Measurements from ENCODE around the gene IL4I1.

Gene IL4I1

GRCh38 chr19:49907745-49908446 is 11.2 kb upstream of the IL4I1 start:
- H3K9ac ChIP-seq (ENCODE audit: low read depth, low read length, poor library complexity, severe bottlenecking), result no peak overlapping the region
- no peaks in the 10 kb centered on the region for H3K27me3 ChIP-seq (ENCODE audit: insufficient read depth, low read length, poor library complexity, severe bottlenecking)
- H3F3A ChIP-seq (ENCODE audit: low read depth), result no peaks in the 10 kb centered on the region
- no peak overlapping the region for H3K4me3 ChIP-seq (ENCODE audit: low read length, poor library complexity, severe bottlenecking)
- H3K9me2 ChIP-seq (replicated peaks; ENCODE audit: low read depth, low read length), result no peaks in the 10 kb centered on the region
- H2AFZ ChIP-seq (ENCODE audit: low read length), result no peak overlapping the region
- no peaks in the 10 kb centered on the region for H3K9me3 ChIP-seq (ENCODE audit: insufficient read depth, low read depth, low read length)
- no peak overlapping the region for H3K4me2 ChIP-seq (ENCODE audit: low read depth, low read length, poor library complexity, severe bottlenecking)
- peaks cover 60% of the 10 kb centered on the region for H4K20me1 ChIP-seq (ENCODE audit: insufficient read depth, low read length, poor library complexity, severe bottlenecking)
- peaks cover 11% of the 10 kb centered on the region for H3K4me1 ChIP-seq (ENCODE audit: insufficient read depth, low read length, poor library complexity, severe bottlenecking)
- TF ChIP-seq EZH2phosphoT487 (IDR thresholded peaks at IDR 0.05; ENCODE audit: borderline replicate concordance) (no peak), CTCF (conservative IDR thresholded peaks at IDR 0.05; ENCODE audit: low read length) (no peak)
- peaks cover 63% of the 10 kb centered on the region; the same call in 1 of the 2 replicates for H3K36me3 ChIP-seq (ENCODE audit: insufficient read depth, low read length)
- H3K79me2 ChIP-seq (ENCODE audit: insufficient read depth, low read length), result peaks cover 51% of the 10 kb centered on the region; the same call in 1 of the 2 replicates

- peaks cover 43% of the 10 kb centered on the region; the same call in 1 of the 2 replicates for H3K79me2 ChIP-seq (ENCODE audit: insufficient read depth, low read length)
- H3K9ac ChIP-seq (ENCODE audit: low read depth, low read length, poor library complexity, severe bottlenecking), result no peak overlapping the region
- H3K27me3 ChIP-seq (ENCODE audit: insufficient read depth, low read length, poor library complexity, severe bottlenecking), result no peaks in the 10 kb centered on the region
- no peaks in the 10 kb centered on the region for H3K9me3 ChIP-seq (ENCODE audit: insufficient read depth, low read depth, low read length)
- no peak overlapping the region for H3K4me2 ChIP-seq (ENCODE audit: low read depth, low read length, poor library complexity, severe bottlenecking)
- H3K9me2 ChIP-seq (replicated peaks; ENCODE audit: low read depth, low read length), result no peaks in the 10 kb centered on the region
- peaks cover 55% of the 10 kb centered on the region for H4K20me1 ChIP-seq (ENCODE audit: insufficient read depth, low read length, poor library complexity, severe bottlenecking)
- peaks cover 11% of the 10 kb centered on the region for H3K4me1 ChIP-seq (ENCODE audit: insufficient read depth, low read length, poor library complexity, severe bottlenecking)
- no peak overlapping the region for H3K4me3 ChIP-seq (ENCODE audit: low read length, poor library complexity, severe bottlenecking)
- TF ChIP-seq CTCF (conservative IDR thresholded peaks at IDR 0.05; ENCODE audit: low read length), result no peak
- no peak for TF ChIP-seq EZH2phosphoT487 (IDR thresholded peaks at IDR 0.05; ENCODE audit: borderline replicate concordance)
- H3K36me3 ChIP-seq (ENCODE audit: insufficient read depth, low read length), result peaks cover 56% of the 10 kb centered on the region; the same call in 1 of the 2 replicates
- no peaks in the 10 kb centered on the region for H3F3A ChIP-seq (ENCODE audit: low read depth)
- no peak overlapping the region for H2AFZ ChIP-seq (ENCODE audit: low read length)
Observed at GRCh38 chr19:49906879-49907564, 10.3 kb upstream of the IL4I1 start.

- Histone ChIP-seq H3K36me3 (ENCODE audit: insufficient read depth, low read length) (peaks cover 30% of the 10 kb centered on the region; the same call in 1 of the 2 replicates), H3K9me2 (replicated peaks; ENCODE audit: low read depth, low read length) (no peaks in the 10 kb centered on the region), H3K9me3 (ENCODE audit: insufficient read depth, low read depth, low read length) (no peaks in the 10 kb centered on the region), H3K4me1 (ENCODE audit: insufficient read depth, low read length, poor library complexity, severe bottlenecking) (peaks cover 5% of the 10 kb centered on the region), H3K79me2 (ENCODE audit: insufficient read depth, low read length) (peaks cover 21% of the 10 kb centered on the region; the same call in 1 of the 2 replicates), H3K4me3 (ENCODE audit: low read length, poor library complexity, severe bottlenecking) (no peak overlapping the region), H3F3A (ENCODE audit: low read depth) (no peaks in the 10 kb centered on the region), H3K4me2 (ENCODE audit: low read depth, low read length, poor library complexity, severe bottlenecking) (no peak overlapping the region), H2AFZ (ENCODE audit: low read length) (no peak overlapping the region), H3K27me3 (ENCODE audit: insufficient read depth, low read length, poor library complexity, severe bottlenecking) (no peaks in the 10 kb centered on the region), H4K20me1 (ENCODE audit: insufficient read depth, low read length, poor library complexity, severe bottlenecking) (peaks cover 26% of the 10 kb centered on the region), H3K9ac (ENCODE audit: low read depth, low read length, poor library complexity, severe bottlenecking) (no peak overlapping the region)
- TF ChIP-seq CTCF (conservative IDR thresholded peaks at IDR 0.05; ENCODE audit: low read length), result no peak
- no peak for TF ChIP-seq EZH2phosphoT487 (IDR thresholded peaks at IDR 0.05; ENCODE audit: borderline replicate concordance)
Observed at GRCh38 chr19:49904136-49904535, 7.4 kb upstream of the IL4I1 start.
